Ascending aorta (tissue), 2 donors: ENCODE data around the gene DISP1. TPM values are rescaled to one million over a fixed set of nuclear protein-coding genes. Genes with fewer than 3 reads are reported as not detected.
A peak's percentile ranks its signal among the peaks of the same experiment; 100 is the strongest.

Experiments
- DNase-seq, 2 donors: peaks; one replicate each; pipeline ENCODE4 v3.0.0-alpha.2; 2019; ENCODE audit warnings: low spot score in 2 of 2
- H3K27ac ChIP-seq, 2 donors: fragments of 200-600 bp; sonication (generic); one replicate each; pipeline ENCODE4 v1.5.1; 2016 to 2017; ENCODE audit warnings: mild to moderate bottlenecking in 1 of 2
- H3K27me3 ChIP-seq: fragments of 200-600 bp; sonication (generic); one replicate; pipeline ENCODE4 v1.5.1; 2017
- H3K36me3 ChIP-seq, 2 donors: fragments of 200-600 bp; sonication (generic); one replicate each; pipeline ENCODE4 v1.5.1; 2016
- H3K4me1 ChIP-seq, 2 donors: fragments of 200-600 bp; sonication (generic); one replicate each; pipeline ENCODE4 v1.5.1; 2016 to 2017; ENCODE audit warnings: mild to moderate bottlenecking in 1 of 2
- H3K4me3 ChIP-seq, 2 donors: fragments of 200-600 bp; sonication (generic); one replicate each; pipeline ENCODE4 v1.5.1; 2016 to 2017; ENCODE audit warnings: mild to moderate bottlenecking in 1 of 2
- H3K9me3 ChIP-seq, 2 donors: fragments of 200-600 bp; sonication (generic); one replicate each; pipeline ENCODE4 v1.5.1; 2016
- intact Hi-C: fragments of 100-400 bp; cut with DNase I; formaldehyde crosslinking; loops from one replicate; pipeline ENCODE4 v1.15.1; 2023
- total RNA-seq: library from RNA; depleted of rRNA; stranded (reverse); fragments of >200 nt; gene quantifications from one replicate; pipeline ENCODE4 v1.1.0, GENCODE V29; 2016
- TF ChIP-seq, protein P1 (sequence below), 3 experiments: fragments of 200-600 bp in 2 of 3; fragments of 450-650 bp in 1 of 3; sonication (generic) in 2 of 3; IDR thresholded peaks; one replicate each; pipeline ENCODE4 v1.5.1; 2016 to 2019; ENCODE audit warnings: antibody characterized with exemption in 3 of 3, mild to moderate bottlenecking in 1 of 3, moderate library complexity in 1 of 3

Gene DISP1
- total RNA-seq, 1 donor from 2014 or later, result 23.2 TPM

- H3K4me1 ChIP-seq, result peaks cover 4 to 15% of the 10 kb centered on the region in 2 donors
- TF ChIP-seq, protein P1, sequence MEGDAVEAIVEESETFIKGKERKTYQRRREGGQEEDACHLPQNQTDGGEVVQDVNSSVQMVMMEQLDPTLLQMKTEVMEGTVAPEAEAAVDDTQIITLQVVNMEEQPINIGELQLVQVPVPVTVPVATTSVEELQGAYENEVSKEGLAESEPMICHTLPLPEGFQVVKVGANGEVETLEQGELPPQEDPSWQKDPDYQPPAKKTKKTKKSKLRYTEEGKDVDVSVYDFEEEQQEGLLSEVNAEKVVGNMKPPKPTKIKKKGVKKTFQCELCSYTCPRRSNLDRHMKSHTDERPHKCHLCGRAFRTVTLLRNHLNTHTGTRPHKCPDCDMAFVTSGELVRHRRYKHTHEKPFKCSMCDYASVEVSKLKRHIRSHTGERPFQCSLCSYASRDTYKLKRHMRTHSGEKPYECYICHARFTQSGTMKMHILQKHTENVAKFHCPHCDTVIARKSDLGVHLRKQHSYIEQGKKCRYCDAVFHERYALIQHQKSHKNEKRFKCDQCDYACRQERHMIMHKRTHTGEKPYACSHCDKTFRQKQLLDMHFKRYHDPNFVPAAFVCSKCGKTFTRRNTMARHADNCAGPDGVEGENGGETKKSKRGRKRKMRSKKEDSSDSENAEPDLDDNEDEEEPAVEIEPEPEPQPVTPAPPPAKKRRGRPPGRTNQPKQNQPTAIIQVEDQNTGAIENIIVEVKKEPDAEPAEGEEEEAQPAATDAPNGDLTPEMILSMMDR (IDR thresholded peaks at IDR 0.05), result no peak
- peak in 1 of 2 donors; percentile 78 for DNase-seq
- H3K4me3 ChIP-seq, result no peak overlapping the region
- H3K27ac ChIP-seq, result peak overlapping the region; percentile 42 to 71
- no peaks in the 10 kb centered on the region for H3K9me3 ChIP-seq
- intact Hi-C loops, result loop anchor here (5.0 to 10.0 kb wide), 3 partner anchors 315 to 1027 kb away; partner anchors contain the start of gene TP53BP2
- no peaks in the 10 kb centered on the region for H3K36me3 ChIP-seq
- no peaks in the 10 kb centered on the region for H3K27me3 ChIP-seq
These were observed 2.7 kb downstream of the DISP1 start for GRCh38 chr1:222817529-222817928.

DNA sequence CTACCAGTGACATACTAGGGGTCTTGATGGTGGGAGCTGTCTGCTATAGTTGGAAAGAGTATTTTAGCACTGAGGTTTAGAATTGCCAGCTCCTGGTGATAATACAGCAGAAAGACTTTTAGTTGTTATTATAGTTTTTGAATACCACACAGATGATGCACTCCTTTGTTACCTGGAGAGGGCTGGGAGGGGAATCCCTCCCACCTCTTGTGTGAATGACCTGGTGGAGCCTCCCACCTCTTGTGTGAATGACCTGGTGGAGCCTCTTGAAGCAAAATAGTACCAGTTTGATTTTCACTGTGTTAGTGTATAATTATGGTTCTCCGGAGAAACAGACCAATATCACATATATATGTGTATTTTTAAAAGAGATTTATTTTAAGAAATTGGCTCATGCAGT lies 3.3 kb downstream of the DISP1 start:
- Histone ChIP-seq H3K4me1 (peaks cover 4 to 15% of the 10 kb centered on the region in 2 donors), H3K27me3 (no peaks in the 10 kb centered on the region), H3K4me3 (no peak overlapping the region), H3K27ac (peak overlapping the region; percentile 42 to 71), H3K9me3 (no peaks in the 10 kb centered on the region), H3K36me3 (no peaks in the 10 kb centered on the region)
- no peak for DNase-seq
- TF ChIP-seq, protein P1 (IDR thresholded peaks at IDR 0.05), result no peak
- intact Hi-C loops, result loop anchor here (5.0 to 10.0 kb wide), 3 partner anchors 314 to 1027 kb away; partner anchors contain the start of gene TP53BP2

DNA sequence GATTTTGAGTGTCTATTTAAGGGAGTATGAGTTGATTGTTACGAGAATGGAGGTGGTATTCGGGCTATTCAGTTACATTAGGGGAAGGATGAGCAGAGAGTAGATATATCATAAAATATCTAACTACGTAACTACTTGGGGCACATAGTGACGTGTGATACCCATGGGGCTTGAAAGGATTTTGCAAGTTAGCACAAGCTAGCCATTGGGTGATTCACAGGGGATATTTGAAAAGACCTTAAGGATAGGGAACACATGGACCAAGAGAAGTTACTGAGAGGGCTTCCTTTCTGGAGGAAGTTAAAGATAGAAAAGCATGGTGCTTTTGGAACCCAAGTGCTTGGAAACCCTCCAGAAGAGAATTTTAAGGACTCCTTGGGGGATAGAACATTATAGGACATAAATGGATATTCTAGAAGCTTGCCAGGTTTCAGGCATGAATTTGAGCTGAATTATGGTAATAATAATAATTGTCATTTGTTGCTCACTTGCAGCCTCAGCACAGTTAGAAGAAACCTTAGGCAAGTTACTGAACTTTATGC lies 5.4 kb downstream of the DISP1 start:
- TF ChIP-seq, protein P1 (IDR thresholded peaks at IDR 0.05), result no peak
- Histone ChIP-seq H3K27ac (no peak overlapping the region), H3K4me3 (no peak overlapping the region), H3K9me3 (no peaks in the 10 kb centered on the region), H3K4me1 (peaks cover 0 to 15% of the 10 kb centered on the region in 2 donors), H3K27me3 (no peaks in the 10 kb centered on the region), H3K36me3 (no peaks in the 10 kb centered on the region)
- intact Hi-C loops, result no loop called here
- no peak for DNase-seq

DNA sequence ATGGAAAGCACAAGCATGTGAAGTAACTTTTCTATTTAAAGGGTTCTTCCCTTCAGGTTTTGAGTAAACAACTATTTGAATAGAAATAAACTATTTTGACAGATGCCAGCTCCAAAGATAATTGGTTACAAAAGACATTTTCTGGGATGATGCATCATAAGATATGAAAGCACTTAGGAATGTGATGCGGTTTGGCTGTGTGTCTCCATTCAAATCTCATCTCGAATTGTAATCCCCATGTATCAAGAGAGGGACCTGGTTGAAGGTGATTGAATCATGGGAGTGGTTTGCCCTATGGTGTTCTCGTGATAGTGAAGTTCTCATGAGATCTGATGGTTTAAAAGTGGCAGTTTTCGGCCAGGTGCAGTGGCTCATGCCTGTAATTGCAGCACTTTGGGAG lies 6.4 kb downstream of the DISP1 start:
- Histone ChIP-seq H3K27ac (no peak overlapping the region), H3K9me3 (no peaks in the 10 kb centered on the region), H3K4me1 (peaks cover 0 to 7% of the 10 kb centered on the region in 2 donors), H3K36me3 (no peaks in the 10 kb centered on the region), H3K27me3 (no peaks in the 10 kb centered on the region), H3K4me3 (no peak overlapping the region)
- intact Hi-C loops, result no loop called here
- TF ChIP-seq, protein P1 (IDR thresholded peaks at IDR 0.05), result no peak
- DNase-seq, result no peak

- Histone ChIP-seq H3K4me3 (no peak overlapping the region), H3K27ac (no peak overlapping the region), H3K9me3 (no peaks in the 10 kb centered on the region), H3K4me1 (peaks cover 0 to 2% of the 10 kb centered on the region in 2 donors), H3K36me3 (no peaks in the 10 kb centered on the region), H3K27me3 (no peaks in the 10 kb centered on the region)
- intact Hi-C loops, result no loop called here
- TF ChIP-seq, protein P1 (IDR thresholded peaks at IDR 0.05), result no peak
- no peak for DNase-seq
These were observed 8.9 kb downstream of the DISP1 start for GRCh38 chr1:222823695-222824094.
